ENCODE data around the gene CNTN4.

DNA sequence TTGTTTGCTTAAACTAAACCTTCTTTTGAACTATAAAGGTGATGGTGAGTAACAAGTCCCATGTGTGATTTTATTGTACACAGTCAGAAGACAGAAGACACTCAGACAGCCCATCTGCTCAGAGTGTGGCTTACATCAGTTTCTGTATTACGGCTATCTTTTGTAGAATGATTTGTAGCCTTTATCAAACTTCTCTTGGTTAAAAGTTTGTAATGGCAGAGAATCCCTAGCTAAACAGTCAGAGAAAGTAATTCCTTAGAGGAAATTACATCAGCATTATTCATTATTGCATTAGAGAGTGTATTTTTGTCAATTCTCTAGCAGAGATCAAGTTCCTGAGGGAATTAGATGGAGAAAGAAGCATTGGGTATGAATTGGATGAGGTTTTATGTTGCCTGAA, 500.8 kb downstream of the CNTN4 start:
- TF ChIP-seq, protein P1, sequence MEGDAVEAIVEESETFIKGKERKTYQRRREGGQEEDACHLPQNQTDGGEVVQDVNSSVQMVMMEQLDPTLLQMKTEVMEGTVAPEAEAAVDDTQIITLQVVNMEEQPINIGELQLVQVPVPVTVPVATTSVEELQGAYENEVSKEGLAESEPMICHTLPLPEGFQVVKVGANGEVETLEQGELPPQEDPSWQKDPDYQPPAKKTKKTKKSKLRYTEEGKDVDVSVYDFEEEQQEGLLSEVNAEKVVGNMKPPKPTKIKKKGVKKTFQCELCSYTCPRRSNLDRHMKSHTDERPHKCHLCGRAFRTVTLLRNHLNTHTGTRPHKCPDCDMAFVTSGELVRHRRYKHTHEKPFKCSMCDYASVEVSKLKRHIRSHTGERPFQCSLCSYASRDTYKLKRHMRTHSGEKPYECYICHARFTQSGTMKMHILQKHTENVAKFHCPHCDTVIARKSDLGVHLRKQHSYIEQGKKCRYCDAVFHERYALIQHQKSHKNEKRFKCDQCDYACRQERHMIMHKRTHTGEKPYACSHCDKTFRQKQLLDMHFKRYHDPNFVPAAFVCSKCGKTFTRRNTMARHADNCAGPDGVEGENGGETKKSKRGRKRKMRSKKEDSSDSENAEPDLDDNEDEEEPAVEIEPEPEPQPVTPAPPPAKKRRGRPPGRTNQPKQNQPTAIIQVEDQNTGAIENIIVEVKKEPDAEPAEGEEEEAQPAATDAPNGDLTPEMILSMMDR (IDR thresholded peaks at IDR 0.05; ENCODE audit: extremely low read depth in 1 of 2, insufficient read depth in 1 of 2, low read depth in 1 of 2, low read length in 2 of 2) = no peak
- no peak for TF ChIP-seq POLR2AphosphoS5 (IDR thresholded peaks at IDR 0.05; ENCODE audit: insufficient read depth, low read depth, low read length)
- no peak for TF ChIP-seq EZH2 (IDR thresholded peaks at IDR 0.05; ENCODE audit: borderline replicate concordance, low read depth, low read length, severe bottlenecking)
- no peak for TF ChIP-seq JUN (IDR thresholded peaks at IDR 0.05; ENCODE audit: borderline replicate concordance, insufficient read depth, insufficient read length, low read depth)
- no peak for TF ChIP-seq POLR2A (IDR thresholded peaks at IDR 0.05; ENCODE audit: low read depth, low read length)
- TF ChIP-seq FOS (IDR thresholded peaks at IDR 0.05; ENCODE audit: borderline replicate concordance, insufficient read depth, low read length) = no peak
- TF ChIP-seq, protein P2, sequence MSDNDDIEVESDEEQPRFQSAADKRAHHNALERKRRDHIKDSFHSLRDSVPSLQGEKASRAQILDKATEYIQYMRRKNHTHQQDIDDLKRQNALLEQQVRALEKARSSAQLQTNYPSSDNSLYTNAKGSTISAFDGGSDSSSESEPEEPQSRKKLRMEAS (IDR thresholded peaks at IDR 0.05; ENCODE audit: insufficient read depth, insufficient read length) = no peak
- TF ChIP-seq MYC (IDR thresholded peaks at IDR 0.05; ENCODE audit: low read depth, low read length) = no peak

Measured in endothelial cell of umbilical vein (primary cell).